ENCODE results near the gene ACTL7B.

GRCh38 chr9:108845507-108845906 lies 10.3 kb downstream of the ACTL7B start:
- TF ChIP-seq RFX5 (IDR thresholded peaks at IDR 0.05; ENCODE audit: low read depth, low read length) = no peak
- TF ChIP-seq USF2 (IDR thresholded peaks at IDR 0.05; ENCODE audit: low read depth, low read length) = no peak
- no peak for TF ChIP-seq CTCF (conservative IDR thresholded peaks at IDR 0.05; ENCODE audit: low read depth, low read length)
- no peak for TF ChIP-seq CEBPB (IDR thresholded peaks at IDR 0.05; ENCODE audit: low read depth, low read length)
- no peak for TF ChIP-seq FOS (IDR thresholded peaks at IDR 0.05; ENCODE audit: low read depth, low read length)
- no peak for TF ChIP-seq POLR2A (IDR thresholded peaks at IDR 0.05; ENCODE audit: low read depth, low read length)

Data from IMR-90 (cell line).